ENCODE measurements around the gene NOB1. TPM values are rescaled to one million over a fixed set of nuclear protein-coding genes. Genes with fewer than 3 reads are reported as not detected.

Gene NOB1
- total RNA-seq, 2 donors from 2014 or later = 83.3 to 126 TPM

DNA sequence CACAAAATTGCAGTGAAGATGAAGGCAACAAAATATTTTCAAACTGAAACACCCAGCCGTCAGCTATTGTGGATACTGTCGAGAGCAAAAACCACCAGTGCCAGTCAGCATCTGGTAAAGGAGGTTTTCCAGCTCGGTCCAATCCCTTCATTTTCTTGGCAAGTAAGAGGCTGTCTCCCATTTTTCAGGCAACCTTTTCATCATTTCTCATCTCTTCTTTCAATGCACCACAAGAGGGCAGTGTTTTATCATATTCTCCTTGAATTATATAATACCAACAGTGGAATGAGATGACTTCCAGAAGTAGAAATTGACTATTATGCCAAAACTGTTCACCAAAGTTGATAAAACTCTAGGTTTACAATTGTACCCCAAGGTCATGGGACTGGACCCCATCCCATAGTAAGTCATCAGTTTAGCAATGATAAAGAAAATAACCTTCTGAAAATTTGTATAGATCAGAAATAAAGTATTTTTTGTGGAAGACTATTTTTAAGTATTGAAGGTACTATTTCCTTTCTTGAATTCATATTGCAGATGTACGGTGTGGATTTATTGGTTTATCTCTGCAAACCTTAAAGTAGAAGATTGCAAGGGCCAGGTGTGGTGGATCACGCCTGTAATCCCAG, 45.2 kb downstream of the NOB1 start:
- Mint-ChIP-seq H3K9me3 (no peaks in the 10 kb centered on the region), H3K27ac (peak overlapping the region; percentile 30 to 39), H3K36me3 (no peaks in the 10 kb centered on the region)
- peak in 1 of 2 donors; percentile 60 for ATAC-seq
- DNase-seq (ENCODE audit: low spot score in 2 of 2) = no peak

DNA sequence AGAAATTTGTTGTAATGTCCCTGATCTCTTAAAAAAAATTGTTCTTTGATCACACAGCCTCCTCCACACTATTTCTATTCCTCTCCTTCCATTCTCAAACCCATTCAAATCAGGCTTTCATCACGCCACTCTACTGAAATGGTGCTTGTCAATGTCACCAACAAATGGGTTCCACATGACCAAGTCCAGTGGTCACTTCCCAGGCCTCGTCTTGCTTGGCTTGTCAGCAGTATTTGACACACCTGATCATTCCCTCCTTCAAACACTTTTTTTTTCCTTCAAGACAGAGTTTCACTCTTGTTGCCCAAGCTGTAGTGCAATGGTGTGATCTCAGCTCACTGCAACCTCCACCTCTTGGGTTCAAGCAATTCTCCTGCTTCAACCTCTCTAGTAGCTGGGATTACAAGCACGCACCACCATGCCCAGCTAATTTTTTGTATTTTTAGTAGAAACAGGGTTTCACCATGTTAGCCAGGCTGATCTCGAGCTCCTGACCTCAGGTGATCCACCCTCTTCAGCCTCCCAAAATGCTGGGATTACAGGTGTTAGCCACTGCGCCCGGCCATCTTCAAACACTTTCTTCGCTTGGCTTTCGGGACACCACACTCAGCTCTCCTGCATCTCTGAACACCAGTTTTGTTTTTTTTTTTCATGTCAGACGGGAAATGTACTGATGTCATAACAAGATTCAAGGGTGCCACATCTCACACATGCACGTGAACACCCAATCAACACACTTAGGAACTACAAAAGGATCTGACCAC, 46.6 kb downstream of the NOB1 start:
- ATAC-seq = no peak
- H3K9me3 Mint-ChIP-seq = no peaks in the 10 kb centered on the region
- peak overlapping the region; percentile 5 to 30 for H3K27ac Mint-ChIP-seq

DNA sequence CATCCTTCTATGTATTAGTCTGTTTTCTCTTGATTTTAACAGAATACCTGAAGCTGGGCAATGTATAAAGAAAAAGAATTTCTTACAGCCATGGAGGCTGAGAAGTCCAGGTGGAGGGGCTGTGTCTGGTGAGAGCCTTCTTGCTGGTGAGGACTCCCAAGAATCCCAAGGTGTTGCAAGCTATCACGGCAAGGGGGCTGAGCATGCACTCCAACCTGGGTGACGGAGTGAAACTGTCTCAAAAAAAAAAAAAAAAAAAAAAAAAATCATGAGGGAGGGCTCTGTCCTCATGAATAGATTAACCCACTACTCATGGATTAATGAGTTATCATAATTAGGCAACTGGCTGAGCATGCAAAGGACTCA, 47.8 kb downstream of the NOB1 start:
- no peaks in the 10 kb centered on the region for H3K9me3 Mint-ChIP-seq
- ATAC-seq (no peak), DNase-seq (ENCODE audit: low spot score in 2 of 2) (no peak)
- peak overlapping the region in 1 of 2 donors; percentile 32 for H3K27ac Mint-ChIP-seq
- no peaks in the 10 kb centered on the region for H3K36me3 Mint-ChIP-seq

More for the DNA sequence above, 46.6 kb downstream of the NOB1 start:
- H3K36me3 Mint-ChIP-seq = no peaks in the 10 kb centered on the region
- DNase-seq (ENCODE audit: low spot score in 2 of 2) = no peak

DNA sequence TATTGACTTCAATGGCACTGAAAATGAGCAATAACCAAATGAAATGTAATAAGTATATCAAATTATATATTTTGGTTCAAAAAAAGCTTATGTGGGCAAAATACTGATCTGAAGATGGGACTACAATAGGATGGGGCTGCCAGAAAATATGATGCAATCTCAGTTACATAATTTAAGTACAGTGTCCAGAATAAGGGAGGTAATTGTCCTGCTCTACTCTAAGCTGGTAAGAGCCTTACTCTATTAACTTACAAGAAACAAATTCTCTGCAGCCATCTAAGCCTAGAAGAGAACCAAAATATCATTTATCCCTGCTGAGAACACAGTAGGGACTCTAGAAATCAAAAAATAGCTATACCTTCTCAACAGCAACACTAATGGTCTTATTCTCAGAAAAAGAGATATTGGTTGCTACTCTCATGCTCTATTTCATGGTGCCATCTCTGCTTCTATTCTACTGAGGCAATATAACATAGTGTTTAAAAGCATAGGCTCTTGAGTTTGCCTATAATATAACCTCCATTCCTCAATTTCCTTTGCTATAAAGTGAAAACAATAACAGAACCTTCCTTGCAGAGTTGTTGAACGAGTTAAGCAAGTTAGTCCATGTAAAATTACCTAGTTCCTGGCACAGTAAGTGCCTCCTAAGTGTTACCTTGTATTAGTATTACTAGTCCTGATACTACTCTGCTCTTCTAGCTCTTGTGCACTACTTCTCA, 48.3 kb downstream of the NOB1 start:
- no peak for DNase-seq (ENCODE audit: low spot score in 2 of 2)
- no peak for ATAC-seq
- peak overlapping the region in 1 of 2 donors; percentile 32 for H3K27ac Mint-ChIP-seq
- no peaks in the 10 kb centered on the region for H3K36me3 Mint-ChIP-seq
- no peaks in the 10 kb centered on the region for H3K9me3 Mint-ChIP-seq

DNA sequence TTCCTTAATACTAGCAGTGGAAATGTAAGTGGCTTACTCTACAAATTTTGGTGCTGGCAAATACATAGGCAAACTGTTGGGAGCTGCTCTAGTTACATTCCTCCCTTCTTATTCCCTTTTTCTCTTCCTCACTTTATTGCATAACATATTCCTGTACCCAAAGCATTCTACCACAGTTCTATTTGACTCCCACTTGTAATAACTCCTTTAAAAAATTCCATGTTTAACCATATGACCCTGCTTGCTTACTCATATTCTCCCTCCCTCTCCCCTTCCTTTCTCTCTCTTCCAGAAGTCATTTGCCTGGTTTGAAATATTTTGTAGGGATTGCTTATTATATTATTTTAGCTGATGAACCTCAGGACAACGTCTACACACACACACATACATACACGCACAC, 51.1 kb downstream of the NOB1 start:
- H3K27ac Mint-ChIP-seq = no peak overlapping the region

DNA sequence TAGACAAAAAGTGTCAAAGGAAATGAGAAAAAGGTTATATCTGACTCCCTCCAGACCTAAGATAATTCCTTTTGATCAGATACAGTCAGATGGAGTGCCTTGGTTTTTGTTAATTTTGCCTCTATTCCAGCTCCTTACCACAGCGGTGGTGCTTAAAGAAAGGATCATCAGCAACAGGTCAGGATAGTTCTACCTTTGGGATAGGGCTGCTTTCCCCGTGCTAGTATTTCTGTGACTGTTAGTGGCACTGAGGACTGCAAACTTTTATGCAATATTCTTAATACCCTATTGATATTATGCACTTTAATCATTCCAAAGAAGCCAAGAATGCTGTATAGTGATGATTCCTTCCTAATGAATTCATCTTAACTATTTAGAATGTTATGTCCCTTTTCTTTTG, 52.9 kb downstream of the NOB1 start:
- H3K9me3 Mint-ChIP-seq = no peaks in the 10 kb centered on the region
- DNase-seq (ENCODE audit: low spot score in 2 of 2) (no peak), ATAC-seq (no peak)
- no peak overlapping the region for H3K27ac Mint-ChIP-seq
- no peaks in the 10 kb centered on the region for H3K36me3 Mint-ChIP-seq

More for the DNA sequence above, 51.1 kb downstream of the NOB1 start:
- Mint-ChIP-seq H3K9me3 (no peaks in the 10 kb centered on the region), H3K36me3 (no peaks in the 10 kb centered on the region)
- DNase-seq (ENCODE audit: low spot score in 2 of 2) = no peak
- ATAC-seq = no peak

DNA sequence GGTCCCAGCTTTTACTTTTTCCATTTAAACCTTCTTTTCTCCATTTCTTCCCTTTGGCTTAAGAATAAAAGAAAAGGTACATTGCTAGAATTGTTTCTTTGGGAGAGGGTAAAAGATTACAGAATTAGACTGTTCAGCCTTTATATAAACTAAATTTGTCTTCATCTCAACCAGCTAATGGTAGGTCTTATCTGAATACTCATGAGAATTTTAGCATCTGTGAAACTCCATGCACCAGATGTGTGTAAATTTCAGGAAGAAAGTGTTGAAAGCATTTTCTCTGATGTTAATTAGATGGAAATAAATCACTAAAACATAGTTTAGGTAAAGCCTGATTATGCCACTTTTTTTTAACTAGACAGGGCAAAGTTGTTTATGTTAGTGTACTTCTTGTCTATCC, 53.3 kb downstream of the NOB1 start:
- Mint-ChIP-seq H3K36me3 (no peaks in the 10 kb centered on the region), H3K27ac (peak overlapping the region in 1 of 2 donors; percentile 29), H3K9me3 (no peaks in the 10 kb centered on the region)
- ATAC-seq (no peak), DNase-seq (ENCODE audit: low spot score in 2 of 2) (no peak)

DNA sequence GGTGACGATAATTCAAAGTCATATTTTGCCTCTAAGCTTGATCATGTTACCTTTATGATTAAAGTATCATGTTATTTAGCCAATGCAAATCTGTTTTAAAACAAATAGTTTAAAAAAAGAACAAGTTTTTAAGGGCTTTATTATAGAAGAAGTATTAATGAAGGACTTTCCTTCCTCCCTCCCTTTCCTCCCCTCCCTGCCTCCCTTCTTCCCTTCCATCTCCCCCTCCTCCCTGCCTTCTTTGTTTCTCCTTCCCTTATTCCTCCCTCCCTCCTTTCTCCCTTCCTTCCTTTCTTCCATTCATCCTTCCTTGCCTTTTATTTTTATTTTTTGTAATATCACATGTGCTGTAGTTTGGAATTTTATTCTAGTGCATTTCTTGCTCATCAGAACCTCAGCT, 54.8 kb downstream of the NOB1 start:
- peak overlapping the region in 1 of 2 donors; percentile 83 for H3K27ac Mint-ChIP-seq
- no peak for DNase-seq (ENCODE audit: low spot score in 2 of 2)
- ATAC-seq = no peak
- H3K36me3 Mint-ChIP-seq = peaks cover 0 to 4% of the 10 kb centered on the region in 2 donors
- no peaks in the 10 kb centered on the region for H3K9me3 Mint-ChIP-seq

DNA sequence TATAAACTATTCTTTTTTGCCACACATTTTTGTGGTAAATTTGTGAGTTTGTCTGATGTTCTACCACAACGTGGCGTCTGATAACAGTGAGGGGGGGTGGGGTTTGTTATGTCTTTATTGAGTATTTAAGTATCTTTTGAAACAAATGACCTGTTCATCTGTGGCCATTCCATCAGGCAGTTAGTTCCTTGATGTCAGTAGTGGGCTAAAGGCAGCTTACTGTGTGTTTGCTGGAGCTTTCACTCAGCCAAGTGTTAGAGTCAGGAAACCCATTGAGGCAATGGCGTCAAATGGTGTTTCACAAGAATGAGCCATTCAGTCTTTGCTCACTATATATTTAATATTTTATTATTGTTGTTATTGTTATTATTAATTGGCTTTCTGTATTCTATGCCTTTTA, 56.3 kb downstream of the NOB1 start:
- no peak for ATAC-seq
- no peak for DNase-seq (ENCODE audit: low spot score in 2 of 2)
- Mint-ChIP-seq H3K36me3 (peaks cover 6 to 12% of the 10 kb centered on the region in 2 donors), H3K27ac (no peak overlapping the region), H3K9me3 (no peaks in the 10 kb centered on the region)

DNA sequence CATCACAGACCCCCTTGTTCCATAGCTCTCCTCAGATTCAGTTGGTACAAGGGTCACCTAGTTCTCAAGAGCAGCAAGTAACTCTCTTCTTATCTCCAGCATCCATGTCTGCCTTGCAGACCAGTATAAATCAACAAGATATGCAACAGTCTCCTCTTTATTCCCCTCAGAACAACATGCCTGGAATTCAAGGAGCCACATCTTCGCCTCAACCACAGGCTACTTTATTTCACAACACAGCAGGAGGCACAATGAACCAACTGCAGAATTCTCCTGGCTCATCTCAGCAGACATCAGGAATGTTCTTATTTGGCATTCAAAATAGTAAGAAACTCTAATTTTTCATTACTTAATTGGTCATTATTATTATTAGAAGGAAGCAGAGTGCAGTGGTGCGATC, 60.8 kb downstream of the NOB1 start:
- DNase-seq (ENCODE audit: low spot score in 2 of 2) (no peak), ATAC-seq (no peak)
- Mint-ChIP-seq H3K9me3 (no peaks in the 10 kb centered on the region), H3K36me3 (peaks cover 13 to 30% of the 10 kb centered on the region in 2 donors), H3K27ac (peak overlapping the region; percentile 19 to 85)

DNA sequence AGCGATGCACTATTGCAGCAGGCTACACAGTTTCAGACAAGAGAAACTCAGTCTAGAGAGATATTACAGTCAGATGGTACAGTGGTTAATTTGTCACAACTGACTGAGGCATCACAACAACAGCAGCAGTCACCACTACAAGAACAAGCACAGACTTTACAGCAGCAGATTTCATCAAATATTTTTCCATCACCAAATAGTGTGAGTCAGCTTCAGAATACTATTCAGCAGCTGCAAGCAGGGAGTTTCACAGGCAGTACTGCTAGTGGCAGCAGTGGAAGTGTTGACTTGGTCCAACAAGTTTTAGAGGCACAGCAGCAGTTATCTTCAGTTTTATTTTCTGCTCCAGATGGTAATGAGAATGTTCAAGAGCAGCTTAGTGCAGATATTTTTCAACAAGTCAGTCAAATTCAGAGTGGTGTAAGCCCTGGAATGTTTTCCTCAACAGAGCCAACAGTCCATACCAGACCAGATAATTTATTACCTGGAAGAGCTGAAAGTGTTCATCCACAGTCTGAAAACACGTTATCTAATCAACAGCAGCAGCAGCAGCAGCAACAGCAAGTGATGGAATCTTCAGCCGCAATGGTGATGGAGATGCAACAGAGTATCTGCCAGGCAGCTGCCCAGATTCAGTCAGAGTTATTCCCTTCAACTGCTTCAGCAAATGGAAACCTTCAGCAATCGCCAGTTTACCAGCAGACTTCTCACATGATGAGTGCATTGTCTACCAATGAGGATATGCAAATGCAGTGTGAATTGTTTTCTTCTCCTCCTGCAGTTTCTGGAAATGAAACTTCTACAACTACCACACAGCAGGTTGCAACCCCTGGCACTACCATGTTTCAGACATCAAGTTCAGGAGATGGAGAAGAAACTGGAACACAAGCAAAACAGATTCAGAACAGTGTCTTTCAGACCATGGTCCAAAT, 62.5 kb downstream of the NOB1 start:
- Mint-ChIP-seq H3K27ac (peak overlapping the region; percentile 62 to 92), H3K9me3 (no peaks in the 10 kb centered on the region), H3K36me3 (peaks cover 13 to 30% of the 10 kb centered on the region in 2 donors)
- DNase-seq (ENCODE audit: low spot score in 2 of 2) = no peak
- ATAC-seq = peak; percentile 70 to 91

Other genes starting within 250 kb of the NOB1 start
- 10 to 100 TPM; 37.6 to 75.5 TPM for gene NFAT5, start 189.0 kb downstream of the NOB1 start, total RNA-seq
- 10 to 100 TPM; 14.4 to 17.2 TPM for gene NQO1, start 28.4 kb downstream of the NOB1 start, total RNA-seq
- 10 to 100 TPM; 48.2 to 51.9 TPM for gene WWP2, start 7.4 kb upstream of the NOB1 start, total RNA-seq
- gene CLEC18A, start 196.4 kb upstream of the NOB1 start, total RNA-seq = 1 to 10 TPM in 1 of 2 donors, under 1 TPM in 1; 0.09 to 1.8 TPM